Panc1 (cell line): Measurements from ENCODE around the gene HOXB5. TPM values are rescaled to one million over a fixed set of nuclear protein-coding genes. Genes with fewer than 3 reads are reported as not detected.
A peak's percentile ranks its signal among the peaks of the same experiment; 100 is the strongest.

Experiments
- ATAC-seq: fragments of 200-7000 bp; cut with Tn5 transposase; 2 replicates; pipeline ENCODE4 v1.9.1; 2020; ENCODE audit warnings: mild to moderate bottlenecking, moderate library complexity
- BruUV-seq: library from RNA; stranded (reverse); fragments of 400-500 nt; replicated peaks from 2 replicates; lab custom pipeline; 2021; lab: Mats Ljungman, UMichigan
- CTCF ChIA-PET: fragments of 300-600 bp; sonication (Branson Sonifier 250); formaldehyde crosslinking; loops from one replicate; lab custom pipeline; 2022; ENCODE audit warnings: antibody characterized with exemption; lab: Charles Lee
- POLR2A ChIA-PET: fragments of 300-600 bp; sonication (Branson Sonifier 250); formaldehyde crosslinking; loops from one replicate; lab custom pipeline; 2022; ENCODE audit warnings: antibody characterized with exemption; lab: Charles Lee
- DNase-seq: peaks from one replicate; pipeline ENCODE4 v3.0.0-alpha.2; 2010; ENCODE audit warnings: low read depth, low spot score
- H3K27ac ChIP-seq: 2 replicates; pipeline ENCODE4 v1.5.1; 2011; ENCODE audit warnings: mild to moderate bottlenecking, low read length, inconsistent platforms
- H3K27me3 ChIP-seq: fragments of 200-500 bp; sonication (Bioruptor generic); 2 replicates; pipeline ENCODE4 v1.6.0; 2014; ENCODE audit warnings: low read length, inconsistent platforms; ENCODE audit not compliant: control insufficient read depth, insufficient read depth
- H3K36me3 ChIP-seq: fragments of 200-500 bp; sonication (Bioruptor generic); 2 replicates; pipeline ENCODE4 v1.5.1; 2014; ENCODE audit warnings: inconsistent platforms, mild to moderate bottlenecking, low read length, moderate library complexity; ENCODE audit not compliant: control insufficient read depth, insufficient read depth
- H3K4me1 ChIP-seq: 2 replicates; pipeline ENCODE4 v1.5.1; 2011; ENCODE audit warnings: inconsistent platforms, mild to moderate bottlenecking, low read length, moderate library complexity; ENCODE audit not compliant: control insufficient read depth, insufficient read depth
- H3K4me3 ChIP-seq, 2 experiments: 2 replicates each; pipeline ENCODE4 v1.5.1; 2011 to 2012; ENCODE audit warnings: low read depth in 2 of 2, low read length in 2 of 2, mild to moderate bottlenecking in 2 of 2, inconsistent platforms in 1 of 2, moderate library complexity in 1 of 2
- H3K9me3 ChIP-seq: fragments of 200-500 bp; sonication (Bioruptor generic); 2 replicates; pipeline ENCODE4 v1.5.1; 2014; ENCODE audit warnings: low read depth, mild to moderate bottlenecking, inconsistent platforms, low read length, moderate library complexity; ENCODE audit not compliant: control insufficient read depth, insufficient read depth
- POLR2AphosphoS5 ChIP-seq: IDR thresholded peaks from 2 replicates; pipeline ENCODE4 v1.6.1; 2012; ENCODE audit warnings: mild to moderate bottlenecking, low read depth, low read length, moderate library complexity
- SIN3A ChIP-seq: IDR thresholded peaks from 2 replicates; pipeline ENCODE4 v1.6.1; 2012; ENCODE audit warnings: low read depth, mild to moderate bottlenecking, low read length, moderate library complexity, borderline replicate concordance; ENCODE audit not compliant: insufficient read depth
- TCF7L2 ChIP-seq: IDR thresholded peaks from 2 replicates; pipeline ENCODE4 v1.6.1; 2011; ENCODE audit warnings: mild to moderate bottlenecking, low read depth, low read length, inconsistent platforms
- in situ Hi-C: cut with HindIII; loops from 2 replicates; pipeline ENCODE4 v1.10.0; 2016; ENCODE audit warnings: low sequenced_read_pairs, low pct_unique_long_range_greater_than_20kb
- intact Hi-C: fragments of 100-400 bp; cut with micrococcal nuclease; formaldehyde crosslinking; loops from one replicate; pipeline ENCODE4 v1.10.0; 2022; ENCODE audit not compliant: unreplicated experiment
- total RNA-seq: library from RNA; stranded (reverse); gene quantifications from one replicate; pipeline ENCODE4 v1.2.1, GENCODE V29; 2021; ENCODE audit not compliant: unreplicated experiment
- TF ChIP-seq, protein P1 (sequence below): fragments of 450-650 bp; IDR thresholded peaks from 2 replicates; pipeline ENCODE4 v1.5.1; 2017; ENCODE audit warnings: mild to moderate bottlenecking
- TF ChIP-seq, protein P2 (sequence below), 2 experiments: IDR thresholded peaks; 2 replicates each; pipeline ENCODE4 v1.6.1; 2011 to 2012; ENCODE audit warnings: low read depth in 2 of 2, control low read depth in 1 of 2, low read length in 1 of 2, mild to moderate bottlenecking in 1 of 2, moderate library complexity in 1 of 2; ENCODE audit not compliant: insufficient read depth in 1 of 2

HOXB5 gene
- total RNA-seq, 1 experiment from 2014 or later, result 67.2 TPM

DNA sequence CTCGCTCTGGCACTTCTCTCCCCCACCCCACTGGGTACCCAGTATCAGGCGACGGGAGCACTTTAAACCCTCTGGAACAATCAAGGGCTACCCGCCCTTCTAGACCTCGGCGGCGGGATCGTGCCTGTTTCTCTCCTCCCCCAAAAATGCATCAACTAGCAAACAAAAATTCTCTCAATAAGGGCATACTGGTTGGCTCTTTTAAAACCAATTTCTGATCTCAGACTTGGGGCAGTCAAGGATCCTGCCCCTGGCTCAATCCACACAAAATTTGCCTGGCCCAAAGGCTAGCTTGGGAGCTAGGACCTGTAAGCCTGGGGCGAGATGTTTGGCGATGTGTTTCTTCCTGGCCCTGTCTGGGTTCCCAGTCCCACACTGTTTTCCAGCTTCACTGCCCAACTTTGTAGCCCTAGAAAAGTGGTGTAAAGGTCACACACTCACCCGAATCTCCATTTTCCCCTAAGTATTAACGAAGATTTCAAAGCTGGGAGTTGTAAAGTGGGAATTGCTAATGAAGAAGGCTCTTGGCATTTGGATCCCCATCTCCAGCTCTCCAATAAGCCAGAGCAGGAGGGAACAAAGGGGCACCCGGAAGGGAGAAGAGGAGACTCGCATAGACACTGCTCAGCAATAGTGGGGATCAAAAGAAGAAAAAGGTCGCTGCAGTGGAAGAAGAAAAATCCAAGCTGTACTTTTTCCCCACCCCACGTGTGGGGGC, 34.3 kb downstream of the HOXB5 start:
- DNase-seq (no peak), ATAC-seq (no peak)
- no peaks in the 10 kb centered on the region for H3K36me3 ChIP-seq
- CTCF ChIA-PET, result interaction anchor here (1.0 kb wide), 1 partner anchor 11 kb away, joined by 3 read pairs; no protein-coding TSS in a partner anchor
- POLR2A ChIA-PET, result interaction anchor here (0.5 kb wide), 1 partner anchor 367 kb away, joined by 4 read pairs; no protein-coding TSS in a partner anchor
- peak overlapping the region; percentile 8 to 17; a peak in 2 of 4 replicates for H3K4me3 ChIP-seq
- peak overlapping the region; percentile 97 for H3K27ac ChIP-seq
- BruUV-seq, result no TSS peak
- intact Hi-C loops (no loop called here), in situ Hi-C loops (loop anchor here (5.0 kb wide), 1 partner anchor 58 kb away; the partner anchor contains the start of gene HOXB8)
- peaks cover 82% of the 10 kb centered on the region for H3K4me1 ChIP-seq
- TF ChIP-seq POLR2AphosphoS5 (peak; percentile 54; the same call in 1 of the 2 replicates), TCF7L2 (no peak), SIN3A (no peak)
- TF ChIP-seq, protein P1, sequence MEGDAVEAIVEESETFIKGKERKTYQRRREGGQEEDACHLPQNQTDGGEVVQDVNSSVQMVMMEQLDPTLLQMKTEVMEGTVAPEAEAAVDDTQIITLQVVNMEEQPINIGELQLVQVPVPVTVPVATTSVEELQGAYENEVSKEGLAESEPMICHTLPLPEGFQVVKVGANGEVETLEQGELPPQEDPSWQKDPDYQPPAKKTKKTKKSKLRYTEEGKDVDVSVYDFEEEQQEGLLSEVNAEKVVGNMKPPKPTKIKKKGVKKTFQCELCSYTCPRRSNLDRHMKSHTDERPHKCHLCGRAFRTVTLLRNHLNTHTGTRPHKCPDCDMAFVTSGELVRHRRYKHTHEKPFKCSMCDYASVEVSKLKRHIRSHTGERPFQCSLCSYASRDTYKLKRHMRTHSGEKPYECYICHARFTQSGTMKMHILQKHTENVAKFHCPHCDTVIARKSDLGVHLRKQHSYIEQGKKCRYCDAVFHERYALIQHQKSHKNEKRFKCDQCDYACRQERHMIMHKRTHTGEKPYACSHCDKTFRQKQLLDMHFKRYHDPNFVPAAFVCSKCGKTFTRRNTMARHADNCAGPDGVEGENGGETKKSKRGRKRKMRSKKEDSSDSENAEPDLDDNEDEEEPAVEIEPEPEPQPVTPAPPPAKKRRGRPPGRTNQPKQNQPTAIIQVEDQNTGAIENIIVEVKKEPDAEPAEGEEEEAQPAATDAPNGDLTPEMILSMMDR, result peak; percentile 69; the same call in 1 of the 2 replicates
- TF ChIP-seq, protein P2, sequence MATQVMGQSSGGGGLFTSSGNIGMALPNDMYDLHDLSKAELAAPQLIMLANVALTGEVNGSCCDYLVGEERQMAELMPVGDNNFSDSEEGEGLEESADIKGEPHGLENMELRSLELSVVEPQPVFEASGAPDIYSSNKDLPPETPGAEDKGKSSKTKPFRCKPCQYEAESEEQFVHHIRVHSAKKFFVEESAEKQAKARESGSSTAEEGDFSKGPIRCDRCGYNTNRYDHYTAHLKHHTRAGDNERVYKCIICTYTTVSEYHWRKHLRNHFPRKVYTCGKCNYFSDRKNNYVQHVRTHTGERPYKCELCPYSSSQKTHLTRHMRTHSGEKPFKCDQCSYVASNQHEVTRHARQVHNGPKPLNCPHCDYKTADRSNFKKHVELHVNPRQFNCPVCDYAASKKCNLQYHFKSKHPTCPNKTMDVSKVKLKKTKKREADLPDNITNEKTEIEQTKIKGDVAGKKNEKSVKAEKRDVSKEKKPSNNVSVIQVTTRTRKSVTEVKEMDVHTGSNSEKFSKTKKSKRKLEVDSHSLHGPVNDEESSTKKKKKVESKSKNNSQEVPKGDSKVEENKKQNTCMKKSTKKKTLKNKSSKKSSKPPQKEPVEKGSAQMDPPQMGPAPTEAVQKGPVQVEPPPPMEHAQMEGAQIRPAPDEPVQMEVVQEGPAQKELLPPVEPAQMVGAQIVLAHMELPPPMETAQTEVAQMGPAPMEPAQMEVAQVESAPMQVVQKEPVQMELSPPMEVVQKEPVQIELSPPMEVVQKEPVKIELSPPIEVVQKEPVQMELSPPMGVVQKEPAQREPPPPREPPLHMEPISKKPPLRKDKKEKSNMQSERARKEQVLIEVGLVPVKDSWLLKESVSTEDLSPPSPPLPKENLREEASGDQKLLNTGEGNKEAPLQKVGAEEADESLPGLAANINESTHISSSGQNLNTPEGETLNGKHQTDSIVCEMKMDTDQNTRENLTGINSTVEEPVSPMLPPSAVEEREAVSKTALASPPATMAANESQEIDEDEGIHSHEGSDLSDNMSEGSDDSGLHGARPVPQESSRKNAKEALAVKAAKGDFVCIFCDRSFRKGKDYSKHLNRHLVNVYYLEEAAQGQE (IDR thresholded peaks at IDR 0.05; ENCODE audit: insufficient read depth in 1 of 2, low read depth in 2 of 2, low read length in 1 of 2), result no peak
- H3K9me3 ChIP-seq, result no peaks in the 10 kb centered on the region
- no peaks in the 10 kb centered on the region for H3K27me3 ChIP-seq

DNA sequence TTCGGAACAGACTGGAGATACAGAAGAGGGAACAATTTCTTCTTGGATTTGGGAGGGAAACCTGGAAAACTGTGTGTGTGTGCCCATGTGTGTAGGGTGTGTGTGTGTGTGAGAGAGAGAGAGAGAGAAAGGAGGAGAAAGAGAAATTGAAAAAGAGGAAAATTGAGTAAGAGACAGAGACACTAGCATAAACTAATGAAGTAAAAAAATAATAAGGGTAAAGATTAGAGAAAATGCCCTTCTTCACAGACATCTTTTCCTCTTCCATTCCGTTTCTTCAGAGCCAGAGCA, 34.8 kb downstream of the HOXB5 start:
- in situ Hi-C loops (loop anchor here (5.0 kb wide), 1 partner anchor 59 kb away; the partner anchor contains the start of gene HOXB8), intact Hi-C loops (no loop called here)
- Histone ChIP-seq H3K27ac (peak overlapping the region; percentile 97), H3K9me3 (no peaks in the 10 kb centered on the region), H3K4me3 (peak overlapping the region; percentile 8 to 14; a peak in 2 of 4 replicates), H3K27me3 (no peaks in the 10 kb centered on the region), H3K36me3 (peaks cover 1% of the 10 kb centered on the region; the same call in 1 of the 2 replicates), H3K4me1 (peaks cover 84% of the 10 kb centered on the region)
- ChIA-PET POLR2A (no interaction called here), CTCF (no interaction called here)
- no TSS peak for BruUV-seq
- TF ChIP-seq, protein P2 (IDR thresholded peaks at IDR 0.05; ENCODE audit: insufficient read depth in 1 of 2, low read depth in 2 of 2, low read length in 1 of 2), result no peak
- TF ChIP-seq, protein P1, result no peak
- TF ChIP-seq TCF7L2 (no peak), SIN3A (no peak), POLR2AphosphoS5 (no peak)
- ATAC-seq (no peak), DNase-seq (no peak)
